ENCODE results near the gene ATP11A.

Gene ATP11A

DNA sequence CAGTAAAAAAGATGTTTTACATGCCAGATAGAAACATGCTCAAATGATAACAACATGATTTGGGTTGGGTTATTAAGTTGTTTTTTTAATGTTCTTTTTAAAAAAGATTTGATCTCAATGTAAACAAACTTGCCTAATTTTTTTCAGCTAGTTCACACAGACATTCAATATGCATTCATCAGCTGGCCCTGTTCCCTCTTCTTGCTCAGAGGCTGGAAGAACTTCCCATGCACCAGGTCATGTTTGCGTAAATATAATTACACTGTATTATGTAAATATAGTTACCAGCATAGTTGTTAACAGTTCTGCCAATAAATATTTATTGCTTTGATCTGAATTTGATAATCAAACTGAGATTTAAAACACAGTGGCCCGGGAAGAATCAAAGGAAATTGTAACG, 70.6 kb downstream of the ATP11A start:
- DNase-seq (ENCODE audit: low read depth), result no peak

DNA sequence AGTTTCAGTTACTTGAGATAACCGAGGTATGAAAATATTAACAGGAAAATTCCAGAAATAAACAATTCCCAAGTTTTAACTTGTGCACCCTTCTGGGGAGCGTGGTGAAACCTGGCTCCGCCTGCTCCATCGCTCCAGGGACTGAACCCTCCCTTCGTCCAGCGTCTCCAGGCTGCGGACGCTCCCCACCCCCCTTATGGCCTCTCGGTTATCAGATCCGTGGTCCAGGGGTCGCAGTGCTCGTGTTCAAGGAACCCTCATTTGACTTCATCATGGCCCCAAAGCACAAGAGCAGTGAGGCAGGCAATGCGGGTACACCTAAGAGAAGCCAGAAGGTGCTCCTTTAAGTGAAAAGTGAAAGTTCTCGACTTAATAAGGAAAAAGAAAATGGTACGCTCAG, 71.1 kb downstream of the ATP11A start:
- no peak for DNase-seq (ENCODE audit: low read depth)

- no peak for DNase-seq (ENCODE audit: low read depth)
Measured at GRCh38 chr13:112761701-112762689, 72.2 kb downstream of the ATP11A start.

DNA sequence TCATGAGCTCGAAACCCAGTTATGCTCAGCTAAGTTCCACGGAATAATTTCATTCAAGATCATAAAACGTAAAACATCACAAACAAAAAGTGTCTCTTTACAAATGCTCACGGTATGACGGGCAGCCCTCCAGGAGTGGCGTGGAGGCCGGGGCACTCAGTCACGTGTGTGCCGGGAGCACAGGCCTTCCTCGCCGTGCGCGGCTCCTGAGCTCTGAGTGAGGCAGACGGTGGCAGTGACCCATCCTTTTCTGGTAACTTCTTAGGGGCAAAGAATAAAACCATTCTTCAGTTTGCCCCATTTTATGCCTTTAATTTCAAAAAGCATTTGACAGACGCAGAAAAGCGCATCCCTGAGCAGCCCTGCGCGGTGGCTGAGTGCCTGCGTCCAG, 72.8 kb downstream of the ATP11A start:
- DNase-seq (ENCODE audit: low read depth), result no peak

DNA sequence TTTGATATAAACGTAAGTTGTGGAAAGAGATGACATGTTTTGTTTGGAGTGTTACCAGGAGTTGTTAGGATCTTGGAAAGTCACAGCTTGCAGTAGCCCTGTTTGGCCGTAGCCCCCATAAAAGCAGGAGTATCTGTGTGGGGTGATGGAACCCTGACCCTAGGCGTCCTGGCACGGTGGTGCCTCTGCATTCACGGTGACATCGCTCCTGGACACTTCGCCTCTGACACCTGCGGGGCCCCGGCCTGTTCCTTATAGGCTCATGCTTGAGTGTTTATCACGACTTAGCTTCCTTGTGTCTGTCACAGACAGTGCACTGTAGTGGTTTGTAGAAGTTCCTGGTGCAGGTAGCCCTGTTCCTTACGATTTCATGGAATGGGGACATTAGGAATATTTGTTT, 74.2 kb downstream of the ATP11A start:
- DNase-seq (ENCODE audit: low read depth), result no peak

DNA sequence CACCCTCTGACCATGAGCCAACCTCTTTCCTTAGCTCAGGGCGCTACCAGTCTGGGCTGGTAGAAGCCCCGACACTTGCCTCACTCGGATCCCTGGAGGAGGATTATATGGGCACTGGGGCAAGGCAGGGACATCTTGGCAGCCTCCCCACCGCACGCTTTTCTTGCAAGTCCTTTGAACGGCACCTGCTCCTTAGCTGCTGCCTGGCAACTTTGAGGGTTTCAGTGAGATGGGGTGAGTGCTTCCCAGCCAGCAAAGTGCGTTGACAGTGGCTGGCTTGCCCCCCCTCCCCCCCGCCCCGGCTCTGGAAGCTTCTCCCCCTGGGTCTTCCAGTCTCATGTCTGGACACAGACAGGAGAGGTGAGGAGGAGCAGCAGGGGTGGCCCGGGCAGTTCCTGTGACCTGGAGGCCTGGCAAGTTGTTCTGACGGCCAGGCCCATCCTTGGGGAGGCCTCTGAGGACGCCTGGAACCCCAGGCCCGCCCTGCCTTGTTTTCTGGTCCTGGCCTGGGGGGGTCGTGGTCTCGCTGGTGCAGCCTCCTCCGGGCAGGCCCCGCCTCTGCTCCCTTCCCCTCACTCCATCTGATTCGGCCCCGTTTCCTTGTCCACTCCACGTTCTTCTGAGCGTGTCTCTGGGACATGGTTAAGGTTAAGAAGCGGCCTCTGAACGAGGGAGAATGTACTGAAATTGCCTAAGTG, 75.2 kb downstream of the ATP11A start:
- DNase-seq (ENCODE audit: low read depth), result no peak

GRCh38 chr13:112765731-112766130, 75.9 kb downstream of the ATP11A start:
- no peak for DNase-seq (ENCODE audit: low read depth)

- no peak for DNase-seq (ENCODE audit: low read depth)
Measured at GRCh38 chr13:112766336-112766735, 76.5 kb downstream of the ATP11A start.

- no peak for DNase-seq (ENCODE audit: low read depth)
Measured at GRCh38 chr13:112767506-112768471, 78.0 kb downstream of the ATP11A start.

GRCh38 chr13:112768795-112769481, 79.1 kb downstream of the ATP11A start:
- no peak for DNase-seq (ENCODE audit: low read depth)

DNA sequence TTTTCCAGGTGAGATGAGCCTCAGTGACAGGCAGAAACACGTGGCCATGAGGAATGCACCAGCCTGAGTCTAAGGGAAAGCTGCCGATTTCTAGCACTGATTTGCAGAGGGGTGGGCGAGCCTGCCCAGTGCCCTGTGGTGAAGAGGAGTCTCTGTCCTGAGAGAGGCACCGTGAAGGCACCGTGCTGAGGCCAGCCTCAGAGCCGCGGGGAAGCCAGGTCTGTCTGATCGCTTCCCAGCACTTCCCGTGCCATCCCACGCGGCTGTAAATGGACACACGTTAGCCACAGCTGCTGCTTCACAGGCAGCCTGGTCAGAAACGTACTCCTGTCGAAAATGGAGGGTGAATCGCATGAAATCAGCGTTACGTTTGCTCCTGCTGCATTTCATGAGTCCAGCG, 79.8 kb downstream of the ATP11A start:
- no peak for DNase-seq (ENCODE audit: low read depth)

GRCh38 chr13:112770504-112770903, 80.7 kb downstream of the ATP11A start:
- DNase-seq (ENCODE audit: low read depth), result no peak

DNA sequence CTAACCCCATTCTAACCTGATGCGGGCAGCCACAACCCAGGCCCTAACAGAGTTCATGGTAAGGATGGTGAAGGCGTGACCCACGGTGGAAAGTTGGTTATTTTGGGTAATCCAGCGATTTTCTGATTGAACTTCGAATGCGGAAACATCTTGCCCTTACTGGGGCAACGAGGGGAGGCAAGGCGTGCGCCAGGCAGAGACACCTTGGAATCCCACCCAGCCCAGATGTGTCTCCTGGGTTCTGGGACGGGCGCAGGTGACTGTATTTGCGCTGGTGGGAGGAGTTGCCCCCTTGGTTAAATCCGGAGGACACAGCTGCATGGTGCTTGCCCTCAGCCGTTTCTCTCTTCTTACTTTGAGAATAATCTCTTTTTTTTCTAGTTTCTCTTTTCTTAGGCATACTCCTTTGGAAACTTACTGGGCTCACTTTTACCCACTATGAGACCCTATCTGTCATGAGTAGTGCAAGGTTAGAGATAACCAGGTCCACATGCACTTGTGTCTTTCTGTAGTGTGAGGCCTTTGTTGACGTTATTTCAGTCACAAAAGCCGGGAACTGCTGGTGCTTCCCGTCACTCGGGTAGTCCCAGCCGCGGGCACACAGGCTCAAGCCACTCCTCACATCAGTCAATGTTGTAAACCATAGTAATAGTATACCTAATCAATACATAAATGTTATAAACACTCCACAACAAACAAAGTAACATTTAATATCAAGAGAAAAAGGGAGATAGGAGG, 81.5 kb downstream of the ATP11A start:
- no peak for DNase-seq (ENCODE audit: low read depth)

- DNase-seq (ENCODE audit: low read depth), result no peak
Measured at GRCh38 chr13:112771877-112772538, 82.2 kb downstream of the ATP11A start.

DNA sequence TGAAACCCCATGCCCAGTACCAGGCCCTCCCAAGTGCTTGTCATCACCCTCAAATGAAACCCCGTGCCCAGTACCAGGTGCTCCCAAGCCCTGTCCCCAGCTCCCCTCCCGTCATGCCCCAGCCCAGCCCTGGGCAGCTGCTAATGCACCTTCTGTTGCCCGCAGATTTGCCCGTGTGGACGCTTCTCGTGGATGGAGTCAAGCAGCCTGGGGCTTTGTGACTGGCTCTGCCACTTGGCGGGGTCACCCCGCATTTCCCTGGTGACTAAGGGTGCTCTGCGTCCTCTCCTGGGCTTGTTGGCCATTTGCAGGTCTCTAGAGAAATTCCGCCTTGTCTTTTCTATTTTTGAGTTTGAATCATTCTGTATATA, 82.7 kb downstream of the ATP11A start:
- no peak for DNase-seq (ENCODE audit: low read depth)

GRCh38 chr13:112772929-112773328, 83.1 kb downstream of the ATP11A start:
- DNase-seq (ENCODE audit: low read depth), result no peak

GRCh38 chr13:112773601-112774447, 84.0 kb downstream of the ATP11A start:
- no peak for DNase-seq (ENCODE audit: low read depth)

DNA sequence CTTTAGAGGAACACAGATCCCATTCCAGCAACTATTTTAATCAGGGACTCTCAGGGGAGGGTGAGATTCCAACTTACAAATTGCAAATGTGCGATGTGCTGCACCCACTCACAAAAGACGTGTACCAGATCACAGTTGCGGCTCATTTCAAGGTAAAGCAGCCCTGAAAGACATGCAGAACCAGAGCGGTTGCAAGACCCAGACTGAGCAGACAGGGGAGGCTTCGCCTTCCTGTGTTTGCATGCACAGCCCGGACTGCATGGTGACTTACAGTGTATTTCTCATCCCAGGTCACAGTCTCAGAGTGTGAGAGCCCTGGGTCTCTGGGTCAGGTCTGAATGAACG, 84.6 kb downstream of the ATP11A start:
- no peak for DNase-seq (ENCODE audit: low read depth)

- DNase-seq (ENCODE audit: low read depth), result no peak
Measured at GRCh38 chr13:112774829-112775565, 85.2 kb downstream of the ATP11A start.
